Mucosa of rectum (tissue), 2 donors: ENCODE results near the gene DNTTIP2.
A peak's percentile ranks its signal among the peaks of the same experiment; 100 is the strongest.
"Not testable (repeated sequence)": the region's sequence is repeated elsewhere in the genome, so short reads cannot be mapped to it uniquely, and the experiment has no call there.

Experiments used
- H3K27ac ChIP-seq, 2 donors: one replicate each; pipeline ENCODE4 v1.7.0; 2013; ENCODE audit warnings: inconsistent platforms in 2 of 2, low read depth in 2 of 2, low read length in 2 of 2
- H3K27me3 ChIP-seq, 2 donors: one replicate each; pipeline ENCODE4 v1.7.0; 2013; ENCODE audit warnings: low read length in 2 of 2; ENCODE audit not compliant: control insufficient read depth in 2 of 2, insufficient read depth in 2 of 2
- H3K36me3 ChIP-seq, 2 donors: one replicate each; pipeline ENCODE4 v1.7.0; 2013; ENCODE audit warnings: low read length in 2 of 2; ENCODE audit not compliant: control insufficient read depth in 2 of 2, insufficient read depth in 2 of 2
- H3K4me1 ChIP-seq, 2 donors: one replicate each; pipeline ENCODE4 v1.7.0; 2013; ENCODE audit warnings: low read length in 2 of 2, mild to moderate bottlenecking in 1 of 2; ENCODE audit not compliant: control insufficient read depth in 2 of 2, insufficient read depth in 2 of 2
- H3K4me3 ChIP-seq, 2 donors: one replicate each; pipeline ENCODE4 v1.7.0; 2013; ENCODE audit warnings: low read length in 2 of 2
- H3K9ac ChIP-seq, 2 donors: one replicate each; pipeline ENCODE4 v1.7.0; 2013; ENCODE audit warnings: low read length in 2 of 2, low read depth in 1 of 2, mild to moderate bottlenecking in 1 of 2
- H3K9me3 ChIP-seq, 2 donors: one replicate each; pipeline ENCODE4 v1.7.0; 2013; ENCODE audit warnings: low read length in 2 of 2; ENCODE audit not compliant: control insufficient read depth in 2 of 2
- donor health status: healthy.
- donor health status: Normal muscosa, but diverticular disease.

The DNTTIP2 gene

DNA sequence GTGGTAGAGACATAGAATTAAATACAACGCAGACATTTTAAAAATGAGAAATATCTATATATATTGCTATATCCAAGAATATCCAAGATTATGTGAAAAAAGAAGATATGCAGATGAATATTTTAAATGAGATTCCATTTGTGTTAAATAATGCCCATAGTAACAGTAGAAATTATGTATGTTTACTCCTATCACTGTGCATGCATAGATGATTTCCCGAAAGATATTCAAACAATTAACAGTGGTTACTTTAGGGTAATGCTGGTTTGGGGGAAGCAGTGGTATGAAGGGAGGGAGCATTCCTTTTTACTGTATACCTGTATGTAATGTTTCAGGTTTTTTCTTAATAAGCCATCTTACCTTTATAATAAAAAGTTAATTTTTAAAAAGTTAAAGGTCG lies 25.1 kb downstream of the DNTTIP2 start:
- Histone ChIP-seq H3K9me3 (peaks cover 0 to 3% of the 10 kb centered on the region in 2 donors), H3K4me1 (no peaks in the 10 kb centered on the region), H3K36me3 (no peaks in the 10 kb centered on the region), H3K27ac (no peak overlapping the region), H3K4me3 (no peak overlapping the region), H3K27me3 (no peaks in the 10 kb centered on the region), H3K9ac (no peak overlapping the region)

DNA sequence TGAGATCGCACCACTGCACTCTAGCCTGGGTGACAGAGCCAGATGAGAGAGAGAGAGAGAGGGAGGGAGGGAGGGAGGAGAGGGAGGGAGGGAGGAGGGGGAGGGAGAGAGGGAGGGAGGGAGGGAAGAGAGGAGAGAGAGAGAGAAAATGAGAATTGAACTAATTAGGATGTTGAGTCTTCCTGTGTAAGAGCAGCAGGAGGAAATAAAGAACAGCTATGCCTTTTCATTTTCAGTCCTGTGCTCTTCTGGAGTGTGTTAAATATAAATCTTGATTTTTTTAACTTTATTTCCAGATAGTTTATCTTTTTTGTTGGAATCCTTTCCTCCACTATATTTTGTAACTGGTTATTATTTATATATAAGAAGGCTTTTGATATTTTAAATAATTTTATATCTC lies 27.1 kb downstream of the DNTTIP2 start:
- Histone ChIP-seq H3K9me3 (peaks cover 0 to 3% of the 10 kb centered on the region in 2 donors), H3K4me1 (peaks cover 0 to 4% of the 10 kb centered on the region in 2 donors), H3K27me3 (no peaks in the 10 kb centered on the region), H3K4me3 (no peak overlapping the region), H3K36me3 (no peaks in the 10 kb centered on the region), H3K9ac (no peak overlapping the region), H3K27ac (no peak overlapping the region)

DNA sequence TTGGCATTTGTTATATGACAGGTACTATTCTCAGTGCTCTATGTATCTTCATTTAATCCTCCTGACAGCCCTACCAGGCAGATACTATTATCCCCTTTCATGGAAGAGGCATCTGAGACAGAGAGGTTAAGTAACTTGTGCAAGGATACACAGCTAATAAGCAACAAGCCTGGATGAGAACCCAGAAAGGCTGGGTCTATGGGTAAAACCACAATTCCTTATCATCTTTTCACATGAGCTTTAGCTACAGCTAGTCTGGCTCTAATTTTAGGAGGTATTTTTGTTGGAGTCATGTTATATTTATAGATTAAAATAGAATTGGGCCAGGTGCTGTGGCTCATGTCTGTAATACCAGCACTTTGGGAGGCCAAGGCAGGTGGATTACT lies 27.7 kb downstream of the DNTTIP2 start:
- H3K9ac ChIP-seq = no peak overlapping the region
- no peaks in the 10 kb centered on the region for H3K27me3 ChIP-seq
- peaks cover 0 to 4% of the 10 kb centered on the region in 2 donors for H3K4me1 ChIP-seq
- H3K9me3 ChIP-seq = peaks cover 0 to 3% of the 10 kb centered on the region in 2 donors
- no peaks in the 10 kb centered on the region for H3K36me3 ChIP-seq
- no peak overlapping the region for H3K27ac ChIP-seq
- no peak overlapping the region for H3K4me3 ChIP-seq

- H3K4me1 ChIP-seq, H3K9ac ChIP-seq, H3K27ac ChIP-seq, H3K9me3 ChIP-seq, H3K36me3 ChIP-seq, H3K27me3 ChIP-seq: not testable (repeated sequence)
- H3K4me3 ChIP-seq = peak overlapping the region in 1 of 2 donors; percentile 37
Observed at GRCh38 chr1:93850687-93851326, 28.2 kb downstream of the DNTTIP2 start.

DNA sequence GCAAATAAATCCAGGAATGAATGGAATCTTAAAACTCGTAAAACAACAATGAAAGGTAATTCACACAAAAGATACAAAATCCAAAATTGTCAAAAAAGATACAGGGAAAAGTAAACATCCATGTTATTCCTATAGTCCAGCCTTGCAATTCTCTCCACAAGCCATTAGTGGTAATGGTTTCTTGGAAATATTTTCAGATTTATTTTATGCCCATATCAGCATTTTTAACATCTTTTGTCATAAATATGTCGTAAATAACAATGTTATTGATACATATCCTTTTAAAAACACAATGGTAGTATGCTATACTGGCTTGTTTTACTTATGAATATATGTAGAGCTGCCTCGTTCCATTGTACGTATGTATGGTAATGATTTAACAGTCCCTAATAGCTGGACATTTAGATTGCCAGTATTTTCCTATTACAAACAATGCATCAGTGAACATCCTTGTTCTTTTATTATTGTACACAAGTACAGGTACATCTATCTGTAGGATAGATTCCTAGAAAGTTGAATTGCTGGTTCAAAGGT lies 30.6 kb downstream of the DNTTIP2 start:
- Histone ChIP-seq H3K27me3 (no peaks in the 10 kb centered on the region), H3K9me3 (peaks cover 0 to 3% of the 10 kb centered on the region in 2 donors), H3K27ac (peak overlapping the region; percentile 95 to 96), H3K9ac (peak overlapping the region; percentile 70 to 96), H3K4me1 (peaks cover 9 to 18% of the 10 kb centered on the region in 2 donors), H3K4me3 (peak overlapping the region; percentile 89 to 99), H3K36me3 (no peaks in the 10 kb centered on the region)

GRCh38 chr1:93847811-93848288 lies 31.2 kb downstream of the DNTTIP2 start:
- no peaks in the 10 kb centered on the region for H3K36me3 ChIP-seq
- H3K9me3 ChIP-seq = peaks cover 0 to 3% of the 10 kb centered on the region in 2 donors
- no peaks in the 10 kb centered on the region for H3K27me3 ChIP-seq
- peak overlapping the region; percentile 93 to 96 for H3K9ac ChIP-seq
- peak overlapping the region; percentile 89 to 99 for H3K4me3 ChIP-seq
- H3K27ac ChIP-seq = peak overlapping the region; percentile 95 to 96
- H3K4me1 ChIP-seq = peaks cover 9 to 18% of the 10 kb centered on the region in 2 donors

DNA sequence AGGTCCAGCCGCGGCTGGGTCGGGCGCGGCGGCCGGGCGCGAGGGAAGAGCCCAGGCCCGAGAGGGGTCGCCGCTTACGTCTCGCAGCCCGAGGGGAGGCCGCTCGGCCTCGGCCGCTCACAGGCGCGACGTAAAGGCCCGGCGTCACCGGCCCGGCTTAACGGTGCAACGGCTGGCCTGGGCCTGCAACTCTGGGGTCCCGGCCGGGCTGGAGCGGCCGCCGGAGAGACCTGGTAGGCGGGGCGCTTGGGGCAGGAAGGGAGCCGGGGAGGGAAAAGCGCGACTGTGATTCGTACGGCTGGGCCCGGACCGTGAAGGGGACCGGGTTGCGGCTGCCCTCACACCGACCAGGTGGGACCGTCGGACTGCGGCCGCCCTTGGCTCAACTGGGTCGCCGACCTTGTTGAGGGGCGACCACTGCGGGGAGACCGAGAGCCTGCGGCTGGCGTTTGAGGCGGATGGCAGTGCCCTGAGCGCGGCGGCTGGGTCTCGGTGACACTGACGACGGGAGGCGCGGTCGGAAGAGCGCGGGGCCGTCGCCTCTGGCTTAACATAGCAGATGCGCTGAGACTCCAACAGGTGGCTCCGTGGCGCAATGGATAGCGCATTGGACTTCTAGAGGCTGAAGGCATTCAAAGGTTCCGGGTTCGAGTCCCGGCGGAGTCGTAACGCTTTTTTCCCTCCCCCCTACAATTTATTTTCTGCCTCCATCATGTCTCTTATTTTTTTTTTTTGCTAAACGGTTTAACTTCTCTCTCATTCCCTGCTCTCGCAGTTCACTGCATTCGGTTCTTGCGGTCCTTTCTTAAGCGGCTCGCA lies 31.8 kb downstream of the DNTTIP2 start:
- no peaks in the 10 kb centered on the region for H3K36me3 ChIP-seq
- H3K4me1 ChIP-seq = peaks cover 9 to 18% of the 10 kb centered on the region in 2 donors
- H3K27ac ChIP-seq = peak overlapping the region; percentile 95 to 96
- no peaks in the 10 kb centered on the region for H3K27me3 ChIP-seq
- H3K9me3 ChIP-seq = peaks cover 0 to 3% of the 10 kb centered on the region in 2 donors
- peak overlapping the region; percentile 93 to 96 for H3K9ac ChIP-seq
- H3K4me3 ChIP-seq = peak overlapping the region; percentile 89 to 99

- no peaks in the 10 kb centered on the region for H3K27me3 ChIP-seq
- peak overlapping the region; percentile 93 to 96 for H3K9ac ChIP-seq
- H3K36me3 ChIP-seq = no peaks in the 10 kb centered on the region
- peaks cover 0 to 3% of the 10 kb centered on the region in 2 donors for H3K9me3 ChIP-seq
- H3K4me1 ChIP-seq = peaks cover 9 to 18% of the 10 kb centered on the region in 2 donors
- H3K27ac ChIP-seq = peak overlapping the region; percentile 95 to 96
- H3K4me3 ChIP-seq = peak overlapping the region; percentile 89 to 99
Observed at GRCh38 chr1:93846206-93846991, 32.6 kb downstream of the DNTTIP2 start.

GRCh38 chr1:93845538-93846205 lies 33.3 kb downstream of the DNTTIP2 start:
- Histone ChIP-seq H3K4me3 (peak overlapping the region; percentile 89 to 99), H3K9ac (peak overlapping the region; percentile 70 to 96), H3K27me3 (no peaks in the 10 kb centered on the region), H3K9me3 (peaks cover 0 to 3% of the 10 kb centered on the region in 2 donors), H3K27ac (peak overlapping the region; percentile 95 to 96), H3K4me1 (peaks cover 9 to 18% of the 10 kb centered on the region in 2 donors), H3K36me3 (no peaks in the 10 kb centered on the region)
